Measurements from ENCODE around the gene TPBGL. TPM values are rescaled to one million over a fixed set of nuclear protein-coding genes. Genes with fewer than 3 reads are reported as not detected.

The TPBGL gene
- total and polyA plus RNA-seq, 4 donors = 0.11 to 0.58 (median 0.33) TPM

DNA sequence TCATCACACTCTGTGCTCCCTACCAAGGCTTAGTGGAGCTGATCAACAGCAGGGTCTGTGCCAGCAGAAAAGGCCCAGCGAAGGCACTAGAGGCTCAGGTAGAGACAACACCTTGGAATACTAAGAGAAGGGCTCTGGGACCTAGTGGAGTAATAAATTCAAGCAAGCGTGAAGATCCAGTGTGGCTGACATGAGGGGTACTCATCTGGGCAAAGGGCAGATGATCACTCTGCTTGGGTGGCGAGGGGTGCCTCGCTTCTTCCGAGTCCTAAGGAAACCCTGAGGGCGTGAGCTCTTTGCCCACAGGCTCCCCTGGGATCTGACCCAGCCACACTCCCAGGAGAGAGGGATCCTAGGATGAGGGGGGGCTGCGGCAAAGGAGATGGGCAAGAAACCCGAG, 3.5 kb upstream of the TPBGL start:
- WGBS, 2 donors = 85 to 91% methylated on average over 8 of the region's 8 CpGs
- H3K4me3 ChIP-seq = no peak overlapping the region
- H3K27me3 ChIP-seq (ENCODE audit: control insufficient read depth in 3 of 3, insufficient read depth in 3 of 3, low read length in 2 of 3) = peaks cover 0 to 22% (median 9%) of the 10 kb centered on the region in 3 donors
- DNase-seq (no peak), ATAC-seq (ENCODE audit: insufficient read depth, low FRiP score) (no peak)
- H3K9ac ChIP-seq (ENCODE audit: insufficient read depth in 1 of 2, low read length in 2 of 2) = no peak overlapping the region
- no peak overlapping the region for H3K27ac ChIP-seq (ENCODE audit: low read depth in 1 of 2, low read length in 1 of 2)
- peaks cover 0 to 6% (median 0%) of the 10 kb centered on the region in 5 donors for H3K4me1 ChIP-seq (ENCODE audit: control insufficient read depth in 5 of 5, insufficient read depth in 5 of 5, low read length in 5 of 5)
- peaks cover 0 to 2% (median 0%) of the 10 kb centered on the region in 4 donors for H3K9me3 ChIP-seq (ENCODE audit: control insufficient read depth in 4 of 4, insufficient read depth in 3 of 4, low read length in 3 of 4)
- TF ChIP-seq, protein P1, sequence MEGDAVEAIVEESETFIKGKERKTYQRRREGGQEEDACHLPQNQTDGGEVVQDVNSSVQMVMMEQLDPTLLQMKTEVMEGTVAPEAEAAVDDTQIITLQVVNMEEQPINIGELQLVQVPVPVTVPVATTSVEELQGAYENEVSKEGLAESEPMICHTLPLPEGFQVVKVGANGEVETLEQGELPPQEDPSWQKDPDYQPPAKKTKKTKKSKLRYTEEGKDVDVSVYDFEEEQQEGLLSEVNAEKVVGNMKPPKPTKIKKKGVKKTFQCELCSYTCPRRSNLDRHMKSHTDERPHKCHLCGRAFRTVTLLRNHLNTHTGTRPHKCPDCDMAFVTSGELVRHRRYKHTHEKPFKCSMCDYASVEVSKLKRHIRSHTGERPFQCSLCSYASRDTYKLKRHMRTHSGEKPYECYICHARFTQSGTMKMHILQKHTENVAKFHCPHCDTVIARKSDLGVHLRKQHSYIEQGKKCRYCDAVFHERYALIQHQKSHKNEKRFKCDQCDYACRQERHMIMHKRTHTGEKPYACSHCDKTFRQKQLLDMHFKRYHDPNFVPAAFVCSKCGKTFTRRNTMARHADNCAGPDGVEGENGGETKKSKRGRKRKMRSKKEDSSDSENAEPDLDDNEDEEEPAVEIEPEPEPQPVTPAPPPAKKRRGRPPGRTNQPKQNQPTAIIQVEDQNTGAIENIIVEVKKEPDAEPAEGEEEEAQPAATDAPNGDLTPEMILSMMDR (IDR thresholded peaks at IDR 0.05; ENCODE audit: control extremely low read depth, extremely low read depth) = no peak
- no peaks in the 10 kb centered on the region for H3K36me3 ChIP-seq (ENCODE audit: control insufficient read depth in 4 of 4, insufficient read depth in 4 of 4, low read length in 4 of 4)

DNA sequence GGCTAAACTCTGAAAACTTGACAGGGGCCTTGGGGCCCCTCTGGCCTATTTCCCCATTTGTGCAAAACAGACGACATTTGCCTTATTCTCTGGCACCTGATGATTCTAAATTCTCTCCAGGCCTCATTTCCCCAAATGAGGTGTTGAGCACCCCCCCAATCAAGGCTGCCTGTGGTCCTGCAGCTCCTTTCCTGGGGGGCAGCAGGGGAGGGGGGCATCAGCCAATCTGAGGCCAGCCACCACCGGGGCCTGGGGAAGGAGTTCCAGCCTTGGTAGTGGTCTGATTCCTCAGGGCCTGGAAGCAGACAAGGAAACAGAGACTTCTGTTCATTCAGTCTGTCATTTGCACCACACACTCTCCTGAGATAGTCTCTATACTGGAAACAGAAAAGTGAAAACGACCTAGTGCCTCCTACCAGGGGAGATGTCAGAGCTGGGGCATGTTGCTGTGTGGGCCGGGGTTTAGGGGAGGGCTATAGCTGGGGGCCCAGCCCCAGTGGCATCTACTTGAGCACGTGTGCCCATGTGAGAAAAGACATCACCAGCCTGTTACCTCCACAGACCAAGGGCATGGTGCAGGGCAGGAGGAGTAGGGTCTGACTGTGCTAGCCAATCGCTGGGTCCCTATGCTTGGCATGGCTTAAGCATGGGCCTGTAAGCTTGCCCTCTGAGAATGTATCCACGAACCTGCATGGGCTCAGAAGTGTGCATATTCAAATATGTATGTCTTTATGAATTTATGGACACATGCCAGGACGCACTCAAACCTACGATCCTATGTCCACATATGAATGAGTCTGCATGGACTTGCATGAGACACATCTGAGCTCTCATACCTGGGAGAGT, 1.8 kb upstream of the TPBGL start:
- no peak overlapping the region for H3K27ac ChIP-seq (ENCODE audit: low read depth in 1 of 2, low read length in 1 of 2)
- H3K4me1 ChIP-seq (ENCODE audit: control insufficient read depth in 5 of 5, insufficient read depth in 5 of 5, low read length in 5 of 5) = peaks cover 0 to 6% (median 0%) of the 10 kb centered on the region in 5 donors
- peaks cover 0 to 39% (median 25%) of the 10 kb centered on the region in 3 donors for H3K27me3 ChIP-seq (ENCODE audit: control insufficient read depth in 3 of 3, insufficient read depth in 3 of 3, low read length in 2 of 3)
- TF ChIP-seq, protein P1 (IDR thresholded peaks at IDR 0.05; ENCODE audit: control extremely low read depth, extremely low read depth) = no peak
- H3K36me3 ChIP-seq (ENCODE audit: control insufficient read depth in 4 of 4, insufficient read depth in 4 of 4, low read length in 4 of 4) = no peaks in the 10 kb centered on the region
- DNase-seq (no peak), ATAC-seq (ENCODE audit: insufficient read depth, low FRiP score) (no peak)
- WGBS, 2 donors = 80 to 82% methylated on average over 9 of the region's 9 CpGs
- H3K9ac ChIP-seq (ENCODE audit: insufficient read depth in 1 of 2, low read length in 2 of 2) = no peak overlapping the region
- peaks cover 0 to 2% (median 0%) of the 10 kb centered on the region in 4 donors for H3K9me3 ChIP-seq (ENCODE audit: control insufficient read depth in 4 of 4, insufficient read depth in 3 of 4, low read length in 3 of 4)
- H3K4me3 ChIP-seq = no peak overlapping the region

DNA sequence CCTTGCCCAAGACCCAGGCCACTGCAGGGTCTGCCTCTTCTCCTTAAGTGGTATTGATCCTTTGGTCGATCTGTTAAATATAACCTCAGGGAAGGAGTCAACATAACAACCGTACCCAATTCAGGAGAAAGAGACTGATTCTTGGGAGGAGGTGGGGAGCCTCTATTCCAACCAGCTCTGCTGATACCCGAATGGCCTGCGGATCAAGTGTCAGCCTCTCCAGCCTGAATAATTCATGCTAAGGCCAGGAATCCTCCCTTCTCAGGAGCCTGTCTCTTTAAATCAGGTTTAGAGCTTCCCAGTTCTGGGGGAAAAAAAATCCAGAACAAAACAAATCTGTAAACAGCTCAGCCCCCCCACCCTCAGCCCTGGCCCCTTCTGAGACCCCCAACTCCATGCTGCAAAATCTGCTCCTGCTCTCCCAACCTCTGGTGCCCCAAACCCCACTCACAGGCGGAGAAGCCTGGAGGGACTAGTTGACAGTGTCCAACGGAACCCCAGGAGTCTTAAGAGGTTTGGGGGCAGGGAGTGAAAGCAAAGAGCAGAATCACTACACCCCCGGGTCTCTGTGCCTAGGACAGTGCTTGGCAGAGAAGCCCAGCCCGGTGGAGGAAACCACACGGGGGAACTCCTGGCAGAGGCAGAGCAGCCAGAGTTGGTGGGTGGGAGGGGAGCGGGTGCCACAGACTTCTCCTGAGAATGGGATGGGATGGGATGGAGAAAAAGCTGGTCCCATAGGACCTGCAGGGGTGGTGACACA, 863 bp upstream of the TPBGL start:
- Histone ChIP-seq H3K9me3 (ENCODE audit: control insufficient read depth in 4 of 4, insufficient read depth in 3 of 4, low read length in 3 of 4) (no peaks in the 10 kb centered on the region), H3K36me3 (ENCODE audit: control insufficient read depth in 4 of 4, insufficient read depth in 4 of 4, low read length in 4 of 4) (no peaks in the 10 kb centered on the region), H3K4me1 (ENCODE audit: control insufficient read depth in 5 of 5, insufficient read depth in 5 of 5, low read length in 5 of 5) (peaks cover 0 to 6% (median 0%) of the 10 kb centered on the region in 5 donors), H3K4me3 (no peak overlapping the region), H3K27me3 (ENCODE audit: control insufficient read depth in 3 of 3, insufficient read depth in 3 of 3, low read length in 2 of 3) (peaks cover 3 to 48% (median 34%) of the 10 kb centered on the region in 3 donors), H3K9ac (ENCODE audit: insufficient read depth in 1 of 2, low read length in 2 of 2) (no peak overlapping the region), H3K27ac (ENCODE audit: low read depth in 1 of 2, low read length in 1 of 2) (no peak overlapping the region)
- WGBS, 2 donors = 53 to 61% methylated on average over 10 of the region's 10 CpGs
- ATAC-seq (ENCODE audit: insufficient read depth, low FRiP score) (no peak), DNase-seq (no peak)
- TF ChIP-seq, protein P1 (IDR thresholded peaks at IDR 0.05; ENCODE audit: control extremely low read depth, extremely low read depth) = no peak

All from lung (tissue), 12 donors.